Upper lobe of right lung (tissue), 1 donor: ENCODE results near the gene MEIS3. TPM values are rescaled to one million over a fixed set of nuclear protein-coding genes. Genes with fewer than 3 reads are reported as not detected.
A peak's percentile ranks its signal among the peaks of the same experiment; 100 is the strongest.

ENCODE experiments used
- ATAC-seq: fragments of 200-7000 bp; cut with Tn5 transposase; one replicate; pipeline ENCODE4 v1.9.1; 2020; ENCODE audit warnings: mild to moderate bottlenecking, moderate library complexity
- DNase-seq: peaks from one replicate; pipeline ENCODE4 v3.0.0-alpha.2; 2020
- H3K27ac ChIP-seq: fragments of 200-600 bp; one replicate; pipeline ENCODE4 v1.8.0; 2022
- H3K27me3 ChIP-seq: fragments of 200-600 bp; one replicate; pipeline ENCODE4 v1.8.0; 2022; ENCODE audit warnings: mild to moderate bottlenecking
- H3K36me3 ChIP-seq: fragments of 200-600 bp; one replicate; pipeline ENCODE4 v1.8.0; 2022
- H3K4me1 ChIP-seq: fragments of 200-600 bp; one replicate; pipeline ENCODE4 v1.8.0; 2022
- H3K4me3 ChIP-seq: fragments of 200-600 bp; one replicate; pipeline ENCODE4 v1.8.0; 2022; ENCODE audit warnings: mild to moderate bottlenecking
- H3K9me3 ChIP-seq: fragments of 200-600 bp; one replicate; pipeline ENCODE4 v1.8.0; 2022
- CTCF ChIP-seq: fragments of 200-600 bp; IDR thresholded peaks from one replicate; pipeline ENCODE4 v1.8.0; 2022; ENCODE audit warnings: antibody characterized with exemption
- intact Hi-C: fragments of 100-400 bp; cut with DNase I; formaldehyde crosslinking; loops from one replicate; pipeline ENCODE4 v1.11.0; 2022
- total RNA-seq: library from RNA; stranded (reverse); fragmentation: NEBNext Ultra II Directional; extraction: Animal tissue kit (Norgen Biotek cat#: 25700); gene quantifications from one replicate; pipeline ENCODE4 v1.2.1, GENCODE V29; 2021
- donor health status: DM: no; HTN: yes; CAD: no; lungs with severe emphysema.

MEIS3 gene
- total RNA-seq, 1 donor from 2014 or later = 4.3 TPM

GRCh38 chr19:47406711-47407416 is 12.5 kb downstream of the MEIS3 start:
- Histone ChIP-seq H3K27ac (no peak overlapping the region), H3K9me3 (no peaks in the 10 kb centered on the region), H3K4me1 (no peaks in the 10 kb centered on the region), H3K36me3 (no peaks in the 10 kb centered on the region), H3K4me3 (no peak overlapping the region), H3K27me3 (peaks cover 11% of the 10 kb centered on the region)
- ATAC-seq (peak; percentile 58), DNase-seq (no peak)
- intact Hi-C loops = loop anchor here (10.0 kb wide), 1 partner anchor 112 kb away; no protein-coding TSS in a partner anchor
- TF ChIP-seq CTCF = no peak

GRCh38 chr19:47405854-47406417 is 13.4 kb downstream of the MEIS3 start:
- intact Hi-C loops = loop anchor here (10.0 kb wide), 1 partner anchor 111 kb away; no protein-coding TSS in a partner anchor
- no peak for TF ChIP-seq CTCF
- H3K9me3 ChIP-seq = no peaks in the 10 kb centered on the region
- H3K4me3 ChIP-seq = no peak overlapping the region
- H3K27me3 ChIP-seq = peaks cover 11% of the 10 kb centered on the region
- no peaks in the 10 kb centered on the region for H3K36me3 ChIP-seq
- H3K4me1 ChIP-seq = no peaks in the 10 kb centered on the region
- no peak for ATAC-seq
- no peak for DNase-seq
- H3K27ac ChIP-seq = no peak overlapping the region

GRCh38 chr19:47405197-47405550 is 14.2 kb downstream of the MEIS3 start:
- Histone ChIP-seq H3K36me3 (no peaks in the 10 kb centered on the region), H3K27ac (no peak overlapping the region), H3K9me3 (no peaks in the 10 kb centered on the region), H3K27me3 (peaks cover 11% of the 10 kb centered on the region), H3K4me3 (no peak overlapping the region), H3K4me1 (no peaks in the 10 kb centered on the region)
- no peak for DNase-seq
- intact Hi-C loops = loop anchor here (10.0 kb wide), 1 partner anchor 110 kb away; no protein-coding TSS in a partner anchor
- no peak for ATAC-seq
- no peak for TF ChIP-seq CTCF

DNA sequence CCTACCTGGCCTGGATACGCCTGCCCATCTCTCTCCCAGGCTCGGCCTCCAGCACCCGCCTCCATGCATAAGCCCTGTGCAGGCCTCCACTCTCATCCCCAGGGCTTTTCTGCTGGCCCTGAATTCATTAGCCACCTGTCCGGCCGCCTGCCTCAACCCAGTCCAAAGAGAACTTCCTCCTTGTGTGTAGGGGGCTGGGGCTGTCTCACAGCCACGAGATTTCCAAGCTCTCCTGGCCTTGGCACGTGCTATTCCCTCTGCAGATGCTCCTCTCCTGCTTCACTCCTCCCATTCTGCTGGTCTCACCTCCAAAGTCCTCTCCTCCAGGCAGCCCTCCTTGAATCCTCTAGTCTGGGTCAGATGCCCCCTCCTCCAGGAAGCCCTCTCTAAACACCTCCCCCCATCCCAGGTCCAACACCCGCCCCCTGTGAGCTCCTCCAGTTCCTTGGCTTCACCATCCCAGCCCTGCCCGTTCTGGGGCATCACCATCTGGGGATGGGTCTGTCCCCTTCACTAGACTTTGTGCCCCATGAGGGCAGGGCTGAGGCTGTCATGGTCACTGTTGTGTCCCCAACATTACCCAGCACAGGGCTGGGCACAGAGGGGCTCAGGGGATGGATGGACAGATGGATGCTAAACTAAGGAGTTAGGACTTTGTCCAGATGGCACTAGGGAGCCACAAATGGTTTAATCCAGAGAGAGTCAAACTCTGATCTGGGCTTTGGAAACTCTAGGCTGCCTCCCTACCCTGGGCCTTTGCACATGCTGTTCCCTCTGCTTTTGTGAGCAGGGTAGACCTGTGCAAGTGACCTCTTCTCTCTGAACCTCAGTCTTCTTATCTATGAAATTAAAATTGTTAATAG is 14.8 kb downstream of the MEIS3 start:
- Histone ChIP-seq H3K27ac (no peak overlapping the region), H3K9me3 (no peaks in the 10 kb centered on the region), H3K4me1 (no peaks in the 10 kb centered on the region), H3K4me3 (no peak overlapping the region), H3K36me3 (no peaks in the 10 kb centered on the region), H3K27me3 (peaks cover 11% of the 10 kb centered on the region)
- no peak for DNase-seq
- no peak for TF ChIP-seq CTCF
- no peak for ATAC-seq
- intact Hi-C loops = loop anchor here (10.0 kb wide), 1 partner anchor 110 kb away; no protein-coding TSS in a partner anchor

- intact Hi-C loops = loop anchor here (10.0 kb wide), 1 partner anchor 108 kb away; no protein-coding TSS in a partner anchor
- ATAC-seq (no peak), DNase-seq (no peak)
- H3K4me3 ChIP-seq = no peak overlapping the region
- no peaks in the 10 kb centered on the region for H3K4me1 ChIP-seq
- peaks cover 15% of the 10 kb centered on the region for H3K27me3 ChIP-seq
- H3K36me3 ChIP-seq = no peaks in the 10 kb centered on the region
- TF ChIP-seq CTCF = no peak
- no peak overlapping the region for H3K27ac ChIP-seq
- no peaks in the 10 kb centered on the region for H3K9me3 ChIP-seq
These were observed 16.8 kb downstream of the MEIS3 start for GRCh38 chr19:47402504-47402903.
